Measurements from ENCODE around the gene CD1C.
A peak's percentile ranks its signal among the peaks of the same experiment; 100 is the strongest.
"Not testable (repeated sequence)": the region's sequence is repeated elsewhere in the genome, so short reads cannot be mapped to it uniquely, and the experiment has no call there.

CD1C gene

DNA sequence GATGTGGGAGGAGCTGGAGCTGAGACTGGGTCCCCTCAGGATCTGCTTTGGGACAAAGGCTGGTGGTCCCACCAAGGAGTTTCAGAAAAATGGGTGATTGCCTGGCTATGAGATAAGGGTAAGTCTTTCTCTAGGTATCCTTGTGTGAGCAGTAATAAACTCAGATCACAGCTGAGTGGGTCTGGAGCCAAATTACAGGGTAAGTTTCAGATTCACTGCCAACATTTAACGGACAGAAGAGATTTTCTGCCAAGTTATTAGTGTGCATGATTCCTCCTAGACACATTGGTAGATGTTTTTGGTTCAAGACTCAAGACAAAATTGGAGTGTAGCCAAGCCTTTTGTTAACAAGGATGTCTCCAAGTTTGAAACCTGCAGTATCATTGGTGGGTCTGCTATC, 34.1 kb downstream of the CD1C start:
- no peak for DNase-seq
- in situ Hi-C loops (cut with MboI; ENCODE audit: low pct_unique_long_range_greater_than_20kb, low sequenced_read_pairs), result no loop called here

DNA sequence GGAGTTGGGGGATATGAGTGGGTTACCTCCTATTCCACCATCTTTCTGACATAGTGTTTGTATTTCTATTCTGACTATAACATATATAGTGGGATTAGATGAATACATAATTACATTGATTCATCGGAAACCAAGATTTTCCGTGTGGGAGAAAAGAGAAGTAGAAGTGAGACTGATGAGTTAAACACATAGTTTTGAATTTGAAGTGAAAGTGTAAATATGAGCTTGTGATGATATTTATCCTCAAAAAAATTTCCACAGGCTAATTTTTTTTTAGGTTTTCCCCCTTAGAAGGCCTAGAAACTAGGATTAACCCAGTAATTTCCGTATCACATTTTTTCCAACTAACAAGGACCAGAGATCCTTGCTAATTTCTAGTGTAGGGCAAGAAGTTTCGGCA, 34.7 kb downstream of the CD1C start:
- in situ Hi-C loops (cut with MboI; ENCODE audit: low pct_unique_long_range_greater_than_20kb, low sequenced_read_pairs), result no loop called here

DNA sequence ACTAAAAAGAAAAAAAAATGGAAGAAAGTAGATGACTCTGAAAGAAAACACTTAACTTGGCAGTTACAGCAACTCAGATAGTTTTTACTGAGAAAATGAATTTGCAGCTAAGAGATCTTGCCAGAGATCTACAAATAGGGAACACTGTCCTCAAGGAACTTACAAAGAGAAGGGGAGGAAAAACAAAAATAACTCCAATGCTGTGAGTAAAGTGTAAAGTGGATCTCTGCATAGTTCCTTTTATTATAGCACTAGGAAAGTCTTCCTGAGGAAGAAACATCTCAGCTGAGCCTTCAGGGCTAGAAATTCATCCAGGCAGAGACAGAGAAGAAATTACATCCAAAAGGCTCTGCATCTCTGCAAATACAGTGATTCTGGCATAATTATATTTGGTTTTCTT, 37.8 kb downstream of the CD1C start:
- in situ Hi-C loops (cut with MboI; ENCODE audit: low pct_unique_long_range_greater_than_20kb, low sequenced_read_pairs), result no loop called here
- no peak for DNase-seq

More for the DNA sequence above, 34.7 kb downstream of the CD1C start:
- no peak for DNase-seq

DNA sequence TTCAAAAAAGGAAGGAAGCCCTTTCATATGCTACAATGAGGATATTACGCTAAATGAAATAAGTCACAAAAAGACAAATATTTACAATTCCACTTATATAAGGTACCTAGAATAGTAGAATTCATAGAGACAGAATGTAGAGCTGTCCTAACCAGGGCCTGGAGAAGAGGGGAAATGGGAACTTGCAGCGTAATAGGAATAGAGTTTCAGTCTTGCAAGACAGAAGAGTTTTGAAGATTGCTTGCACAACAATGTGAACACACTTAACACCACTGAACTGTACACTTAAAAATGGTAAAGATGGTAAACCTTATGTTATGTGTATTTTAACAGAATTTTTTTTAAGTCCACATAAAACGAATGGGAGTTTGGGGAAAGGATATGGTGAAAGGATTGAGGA, 38.7 kb downstream of the CD1C start:
- no peak for DNase-seq
- in situ Hi-C loops (cut with MboI; ENCODE audit: low pct_unique_long_range_greater_than_20kb, low sequenced_read_pairs), result no loop called here

DNA sequence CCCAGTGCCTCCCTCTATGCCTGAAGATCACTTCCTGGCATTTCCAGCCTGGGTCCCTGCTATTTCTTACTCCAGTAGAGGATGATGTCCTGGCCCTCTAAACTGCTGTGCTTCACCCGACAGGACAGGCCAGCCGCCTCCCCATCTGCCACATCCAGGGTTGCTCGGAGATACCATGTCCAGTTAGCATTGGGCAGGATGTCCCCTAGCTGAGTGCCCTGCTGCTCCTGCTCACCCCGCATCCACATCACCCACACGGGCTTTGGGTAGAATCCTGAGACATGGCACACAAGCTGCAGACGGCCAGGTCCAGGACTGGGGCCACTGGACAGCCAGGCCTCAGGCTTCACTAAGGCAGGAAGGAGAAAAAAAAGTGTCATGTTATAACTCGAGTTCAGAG, 39.6 kb downstream of the CD1C start:
- no peak for DNase-seq
- in situ Hi-C loops (cut with MboI; ENCODE audit: low pct_unique_long_range_greater_than_20kb, low sequenced_read_pairs), result no loop called here

DNA sequence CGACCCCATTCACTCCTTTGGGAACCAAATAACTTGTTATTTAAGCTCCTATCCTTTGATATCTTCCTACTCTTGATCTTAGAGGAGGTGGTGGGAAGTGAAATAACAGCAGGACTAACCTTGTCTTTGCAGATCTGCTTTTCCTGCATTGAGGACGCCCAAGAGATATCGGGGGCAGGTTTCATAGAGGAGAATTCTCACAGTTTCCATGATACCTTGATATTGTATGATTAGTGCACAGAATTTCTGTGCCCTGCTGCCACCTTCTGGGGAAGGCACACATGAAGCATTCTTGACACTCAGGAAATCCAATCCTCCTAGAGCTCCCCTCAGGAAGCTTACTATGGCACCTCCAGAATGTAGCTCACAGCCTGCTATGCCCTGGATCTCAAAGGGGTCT, 40.0 kb downstream of the CD1C start:
- in situ Hi-C loops (cut with MboI; ENCODE audit: low pct_unique_long_range_greater_than_20kb, low sequenced_read_pairs), result no loop called here
- DNase-seq, result peak; percentile 13

DNA sequence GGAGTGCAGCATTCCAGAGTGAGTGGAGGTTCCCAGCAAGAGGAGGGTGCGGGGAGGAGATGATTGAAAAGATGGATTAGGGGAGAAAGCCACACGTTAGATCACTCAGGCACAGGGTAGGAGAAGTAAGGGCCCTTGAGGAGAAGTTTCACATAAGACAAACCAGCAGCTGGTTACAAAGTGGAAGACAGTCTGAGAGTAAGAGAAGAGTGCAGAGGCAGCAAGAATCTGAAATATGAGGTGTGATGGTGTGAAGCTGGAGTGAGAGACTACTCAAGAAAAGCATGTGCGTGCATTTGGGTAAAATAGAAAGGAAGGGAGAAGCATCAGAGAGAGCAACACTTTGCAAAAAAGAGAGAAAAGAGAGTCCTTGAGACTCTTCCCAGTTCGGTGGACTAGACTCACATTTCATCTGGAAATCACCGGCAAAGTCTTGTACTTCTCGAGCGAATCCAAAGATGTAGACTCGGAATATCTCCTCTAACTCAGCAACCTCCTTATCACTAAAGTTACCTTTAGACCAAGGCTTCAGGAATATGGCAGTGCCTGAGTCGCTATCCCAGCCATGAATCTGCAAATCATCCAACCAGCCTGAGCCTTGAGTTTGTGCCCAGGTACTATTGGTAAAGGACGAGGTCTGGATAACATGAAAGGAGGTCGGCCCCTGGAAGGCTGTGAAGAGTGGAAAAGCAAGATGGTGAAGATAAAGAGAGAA, 40.8 kb downstream of the CD1C start:
- in situ Hi-C loops (cut with MboI; ENCODE audit: low pct_unique_long_range_greater_than_20kb, low sequenced_read_pairs), result no loop called here

DNA sequence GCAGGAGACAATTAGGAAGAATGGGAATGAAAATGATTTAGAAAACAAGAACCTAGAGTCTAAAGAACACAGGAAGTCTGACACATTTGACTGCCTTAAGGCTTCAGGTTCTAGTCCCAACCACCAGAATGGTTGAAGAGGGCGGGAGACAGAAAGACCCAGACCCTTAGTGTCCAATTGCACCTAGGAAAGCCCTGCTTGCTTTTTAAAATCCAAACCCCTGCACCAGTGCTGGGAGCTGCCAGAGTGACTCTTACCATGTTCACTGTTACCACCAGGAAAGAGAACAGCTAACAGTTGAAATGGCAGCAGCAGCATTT, 41.3 kb downstream of the CD1C start:
- in situ Hi-C loops (cut with MboI; ENCODE audit: low pct_unique_long_range_greater_than_20kb, low sequenced_read_pairs), result no loop called here
- DNase-seq, result no peak

More for the DNA sequence above, 40.8 kb downstream of the CD1C start:
- DNase-seq, result no peak

DNA sequence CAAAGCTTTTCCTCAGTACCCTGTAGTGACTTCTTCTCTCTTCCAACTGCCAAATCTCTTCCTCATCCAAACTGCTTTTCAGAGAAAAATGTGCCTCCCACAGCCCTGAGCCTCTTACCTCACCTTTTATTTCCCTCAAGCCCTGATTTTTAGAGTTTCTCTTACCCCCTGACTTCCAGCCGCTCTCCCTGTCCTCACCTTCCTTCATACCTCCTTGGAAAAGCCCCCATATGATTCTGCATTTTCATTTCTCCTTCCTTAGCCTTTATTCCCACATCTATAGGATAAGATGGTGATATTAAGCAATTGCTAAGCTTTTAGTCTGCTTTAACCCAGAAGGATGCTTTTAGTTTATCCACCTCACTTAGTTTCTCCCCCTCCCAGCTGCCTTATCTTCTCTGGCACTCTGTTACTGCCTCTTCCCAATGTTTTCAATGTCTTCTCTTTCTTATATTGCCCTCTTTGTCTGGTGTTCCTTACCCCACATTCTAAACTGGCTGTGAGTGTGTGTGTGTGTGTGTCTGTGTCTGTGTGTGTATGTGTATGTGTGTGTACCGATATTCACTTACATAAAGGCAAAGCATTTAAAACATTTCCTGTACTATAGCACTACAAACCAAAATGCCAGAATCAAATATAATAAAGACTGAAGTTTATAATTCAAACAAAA, 41.9 kb downstream of the CD1C start, which contains the start of gene CD1B:
Gene CD1B (minus strand): TSS at position 51 of the 670 bp plus-strand sequence. CDS start 108 bp downstream, outside the sequence.
- no peak for DNase-seq
- in situ Hi-C loops (cut with MboI; ENCODE audit: low pct_unique_long_range_greater_than_20kb, low sequenced_read_pairs), result no loop called here

DNA sequence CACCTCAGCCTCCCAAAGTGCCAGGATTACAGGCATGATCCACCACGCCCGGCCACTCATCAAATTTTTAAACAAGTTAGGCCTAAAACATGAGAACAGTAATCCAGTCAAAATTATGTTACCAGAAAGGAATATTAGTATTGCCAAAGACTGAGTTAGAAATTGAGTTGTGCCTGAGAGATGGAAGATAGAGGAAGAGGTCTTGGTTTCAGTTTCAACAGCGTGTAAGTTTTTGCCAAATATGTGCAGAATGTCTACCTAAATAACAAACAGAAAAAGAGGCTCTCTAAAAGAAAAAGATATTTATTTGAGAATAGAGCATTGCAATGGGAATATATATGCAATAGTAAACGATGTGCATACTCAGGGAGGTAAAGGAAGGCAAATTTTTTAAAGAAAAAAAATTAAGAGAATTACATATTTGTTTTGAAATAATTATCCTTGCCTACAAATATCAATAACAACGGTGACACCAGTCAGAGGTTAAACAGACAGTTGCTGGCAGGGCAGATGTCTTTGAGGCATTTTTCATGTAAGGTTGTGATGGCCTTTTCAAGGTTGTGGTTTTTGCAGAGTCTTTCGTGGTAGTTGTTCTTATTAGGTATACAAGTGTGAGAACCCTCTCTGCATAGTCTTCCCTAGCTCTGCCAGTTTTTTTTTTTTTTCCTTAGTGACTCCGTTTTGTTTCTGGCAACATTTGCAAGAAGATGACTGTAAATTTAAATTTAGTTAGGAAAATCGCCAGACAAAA, 43.9 kb downstream of the CD1C start:
- DNase-seq, result no peak
- in situ Hi-C loops (cut with MboI; ENCODE audit: low pct_unique_long_range_greater_than_20kb, low sequenced_read_pairs), result no loop called here

DNA sequence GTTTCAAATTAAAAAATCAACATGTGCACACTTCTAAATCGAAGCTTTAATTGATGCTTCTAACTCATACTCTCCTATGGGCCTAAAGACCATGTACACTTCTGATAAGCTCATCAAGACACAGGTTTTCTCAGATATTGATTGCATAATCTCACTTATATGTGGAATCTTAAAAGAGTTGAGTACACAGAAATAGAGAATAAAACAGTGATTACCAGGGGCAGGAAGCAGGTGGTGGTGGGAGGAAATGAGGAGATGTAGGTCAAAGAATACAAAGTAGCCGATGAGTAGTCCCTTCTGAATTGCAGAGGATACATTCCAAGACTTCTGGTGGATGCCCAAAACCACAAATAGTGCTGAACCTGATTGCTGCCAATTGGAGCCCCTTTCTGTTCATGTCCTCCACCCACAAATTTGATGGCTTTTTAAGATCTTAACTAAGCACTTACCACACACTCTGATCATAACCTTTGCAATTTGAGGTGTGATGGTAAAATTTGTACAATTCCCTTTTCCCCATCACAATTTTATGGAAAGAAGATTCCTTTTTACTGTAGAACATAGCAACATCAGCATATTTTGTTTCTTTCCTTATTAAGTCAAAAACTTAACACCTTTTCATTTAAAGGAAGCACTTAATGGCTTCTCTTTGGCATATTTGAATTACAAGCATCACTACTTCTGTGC, 44.9 kb downstream of the CD1C start:
- in situ Hi-C loops (cut with MboI; ENCODE audit: low pct_unique_long_range_greater_than_20kb, low sequenced_read_pairs), result no loop called here
- no peak for DNase-seq

DNA sequence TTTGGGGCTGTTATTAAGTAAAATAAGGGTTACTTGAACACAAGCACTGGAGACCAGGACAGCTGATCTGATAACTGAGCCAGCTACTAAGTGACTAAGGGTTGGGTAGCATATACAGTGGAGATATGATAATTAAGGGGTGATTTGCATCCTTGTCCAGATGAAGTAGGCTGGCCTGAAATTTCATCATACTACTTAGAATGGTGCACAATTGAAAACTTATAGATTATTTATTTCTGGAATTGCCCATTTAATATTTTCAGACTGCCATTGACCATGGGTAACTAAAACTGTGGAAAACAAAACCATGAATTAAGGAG, 45.5 kb downstream of the CD1C start:
- DNase-seq, result no peak
- in situ Hi-C loops (cut with MboI; ENCODE audit: low pct_unique_long_range_greater_than_20kb, low sequenced_read_pairs), result no loop called here

DNA sequence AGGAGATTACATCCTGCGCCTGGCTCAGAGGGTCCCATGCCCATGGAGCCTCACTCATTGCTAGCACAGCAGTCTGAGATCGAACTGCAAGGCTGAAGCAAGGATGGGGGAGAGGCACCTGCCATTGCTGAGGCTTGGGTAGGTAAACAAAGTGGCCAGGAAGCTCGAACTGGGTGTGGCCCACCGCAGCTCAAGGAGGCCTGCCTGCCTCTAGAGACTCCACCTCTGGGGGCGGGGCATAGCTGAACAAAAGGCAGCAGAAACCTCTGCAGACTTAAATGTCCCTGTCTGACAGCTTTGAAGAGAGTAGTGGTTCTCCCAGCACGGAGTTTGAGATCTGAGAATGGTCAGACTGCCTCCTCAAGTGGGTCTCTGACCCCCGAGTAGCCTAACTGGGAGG, 46.7 kb downstream of the CD1C start:
- in situ Hi-C loops (cut with MboI; ENCODE audit: low pct_unique_long_range_greater_than_20kb, low sequenced_read_pairs); DNase-seq: not testable (repeated sequence)

Measured in KBM-7 (cell line).